IMR-90 (cell line): Measurements from ENCODE around the gene HS3ST2. TPM values are rescaled to one million over a fixed set of nuclear protein-coding genes. Genes with fewer than 3 reads are reported as not detected.

Experiments used
- ATAC-seq: fragments of 200-7000 bp; cut with Tn5 transposase; 2 replicates; pipeline ENCODE4 v1.9.1; 2020; ENCODE audit warnings: low read depth, mild to moderate bottlenecking, moderate library complexity
- BruUV-seq: library from RNA; stranded (reverse); fragments of 400-500 nt; replicated peaks from 2 replicates; lab custom pipeline; 2021; lab: Mats Ljungman, UMichigan
- CTCF ChIA-PET: fragments of 300-600 bp; formaldehyde crosslinking; extraction: SDS; loops from one replicate; lab custom pipeline; 2021; ENCODE audit warnings: antibody characterized with exemption; lab: Yijun Ruan, JAX
- POLR2A ChIA-PET: fragments of 300-600 bp; sonication (Branson Sonifier 250); formaldehyde crosslinking; loops from one replicate; lab custom pipeline; 2022; ENCODE audit warnings: antibody characterized with exemption; ENCODE audit not compliant: unreplicated experiment; lab: Charles Lee
- DNase-seq: peaks from one replicate; pipeline ENCODE4 v3.0.0; 2013
- H2AFZ ChIP-seq: replicated peaks from 2 replicates; pipeline ENCODE3; 2013; ENCODE audit warnings: low read length, mild to moderate bottlenecking; ENCODE audit not compliant: poor library complexity
- H2AK5ac ChIP-seq: 2 replicates; pipeline ENCODE4 v1.6.1; 2013; ENCODE audit warnings: low read depth, low read length, inconsistent platforms
- H2AK9ac ChIP-seq: replicated peaks from 2 replicates; pipeline ENCODE3; 2013; ENCODE audit warnings: mild to moderate bottlenecking, low read depth, low read length, moderate library complexity; ENCODE audit not compliant: poor library complexity
- H2BK120ac ChIP-seq: 2 replicates; pipeline ENCODE4 v1.6.1; 2013; ENCODE audit warnings: low read depth, low read length, inconsistent platforms
- H2BK15ac ChIP-seq: 3 replicates; pipeline ENCODE4 v1.6.1; 2013; ENCODE audit warnings: low read depth, low read length, inconsistent platforms
- H2BK20ac ChIP-seq: 2 replicates; pipeline ENCODE4 v1.6.1; 2013; ENCODE audit warnings: low read depth, mild to moderate bottlenecking, inconsistent platforms, low read length, moderate library complexity
- H2BK5ac ChIP-seq: 2 replicates; pipeline ENCODE4 v1.6.1; 2013; ENCODE audit warnings: mild to moderate bottlenecking, low read depth, low read length, inconsistent platforms; ENCODE audit not compliant: poor library complexity, severe bottlenecking
- H3K14ac ChIP-seq: replicated peaks from 2 replicates; pipeline ENCODE4 v1.6.1; 2013; ENCODE audit warnings: low read depth, low read length, inconsistent platforms
- H3K18ac ChIP-seq: 2 replicates; pipeline ENCODE4 v1.6.1; 2013; ENCODE audit warnings: low read depth, low read length, control low read depth
- H3K23ac ChIP-seq: 2 replicates; pipeline ENCODE4 v1.6.1; 2013; ENCODE audit warnings: low read depth, low read length, inconsistent platforms
- H3K27ac ChIP-seq: 2 replicates; pipeline ENCODE4 v1.5.1; 2013; ENCODE audit warnings: mild to moderate bottlenecking, control low read depth, low read length; ENCODE audit not compliant: insufficient read depth
- H3K27me3 ChIP-seq: 2 replicates; pipeline ENCODE4 v1.6.1; 2013; ENCODE audit warnings: low read length; ENCODE audit not compliant: control insufficient read depth, insufficient read depth
- H3K36me3 ChIP-seq: 2 replicates; pipeline ENCODE4 v1.6.1; 2013; ENCODE audit warnings: low read length, mixed read lengths; ENCODE audit not compliant: control insufficient read depth, insufficient read depth
- H3K4ac ChIP-seq: 2 replicates; pipeline ENCODE4 v1.6.1; 2013; ENCODE audit warnings: low read depth, low read length, inconsistent platforms
- H3K4me1 ChIP-seq: 2 replicates; pipeline ENCODE4 v1.6.1; 2013; ENCODE audit warnings: low read length, mixed read lengths; ENCODE audit not compliant: control insufficient read depth, insufficient read depth
- H3K4me2 ChIP-seq: 2 replicates; pipeline ENCODE4 v1.6.1; 2013; ENCODE audit warnings: low read depth, mild to moderate bottlenecking, control low read depth, low read length, moderate library complexity
- H3K4me3 ChIP-seq: 2 replicates; pipeline ENCODE4 v1.5.1; 2013; ENCODE audit warnings: low read depth, mild to moderate bottlenecking, control low read depth, low read length, moderate library complexity; ENCODE audit not compliant: insufficient read depth
- H3K56ac ChIP-seq: 2 replicates; pipeline ENCODE4 v1.6.1; 2013; ENCODE audit warnings: low read length, inconsistent platforms; ENCODE audit not compliant: insufficient read depth; ENCODE audit errors: extremely low read depth
- H3K79me1 ChIP-seq, 2 experiments: 2 replicates each; pipeline ENCODE4 v1.6.1; 2013; ENCODE audit warnings: low read length in 2 of 2, inconsistent platforms in 1 of 2, low read depth in 1 of 2
- H3K9ac ChIP-seq: 2 replicates; pipeline ENCODE4 v1.6.1; 2013; ENCODE audit warnings: low read depth, low read length, control low read depth
- H3K9me1 ChIP-seq: 2 replicates; pipeline ENCODE4 v1.6.1; 2013; ENCODE audit warnings: low read length, inconsistent platforms; ENCODE audit not compliant: insufficient read depth
- H3K9me3 ChIP-seq: 2 replicates; pipeline ENCODE4 v1.6.1; 2013; ENCODE audit warnings: low read length; ENCODE audit not compliant: control insufficient read depth, insufficient read depth
- H4K20me1 ChIP-seq: 2 replicates; pipeline ENCODE4 v1.6.1; 2013; ENCODE audit warnings: low read length, inconsistent platforms; ENCODE audit not compliant: insufficient read depth
- H4K5ac ChIP-seq: 2 replicates; pipeline ENCODE4 v1.6.1; 2013; ENCODE audit warnings: mild to moderate bottlenecking, low read depth, low read length, control low read depth
- H4K8ac ChIP-seq, 2 experiments: 2 replicates each; pipeline ENCODE4 v1.6.1; 2013; ENCODE audit warnings: low read depth in 2 of 2, low read length in 2 of 2, control low read depth in 1 of 2, inconsistent platforms in 1 of 2
- H4K91ac ChIP-seq: 2 replicates; pipeline ENCODE4 v1.6.1; 2013; ENCODE audit warnings: low read depth, low read length, inconsistent platforms; ENCODE audit not compliant: insufficient read depth
- RCOR1 ChIP-seq: IDR thresholded peaks from 2 replicates; pipeline ENCODE4 v1.6.1; 2012; ENCODE audit warnings: mild to moderate bottlenecking, low read length, improper control_type of control experiment; ENCODE audit not compliant: insufficient replicate concordance
- SMC3 ChIP-seq: fragments of 150-350 bp; IDR thresholded peaks from 2 replicates; pipeline ENCODE4 v1.6.1; 2016; ENCODE audit warnings: low read depth, mild to moderate bottlenecking, antibody characterized with exemption, low read length, moderate library complexity
- WGBS, 2 experiments: methylation state at CpG; one replicate each; pipeline versions ENCODE4 v1.1.5 to v1.1.7; 2013; ENCODE audit warnings: missing lambda C conversion rate in 2 of 2; ENCODE audit not compliant: insufficient read length in 1 of 2; ENCODE audit errors: extremely low coverage in 2 of 2; 5-methylcytosine and 5-hydroxymethylcytosine counted together
- dilution Hi-C: fragments of 300-500 bp; cut with HindIII; formaldehyde crosslinking; loops from one replicate; pipeline ENCODE4 v1.14.3; 2018; ENCODE audit warnings: low sequenced_read_pairs; ENCODE audit not compliant: unreplicated experiment
- in situ Hi-C: fragments of 300-500 bp; cut with MboI; formaldehyde crosslinking; loops from 3 replicates; pipeline ENCODE4 v1.14.3; 2019; ENCODE audit warnings: low sequenced_read_pairs, inconsistent platforms, mixed read lengths
- intact Hi-C: fragments of 100-400 bp; cut with micrococcal nuclease; formaldehyde crosslinking; loops from 2 replicates; pipeline ENCODE4 v1.10.0; 2022
- polyA plus RNA-seq, 3 experiments: library from polyadenylated mRNA; depleted of rRNA; stranded (reverse); fragments of >200 nt; gene quantifications; 2 replicates each; pipeline ENCODE4 v1.2.3, GENCODE V29; 2012; ENCODE audit warnings: low replicate concordance in 1 of 3
- total RNA-seq: library from RNA; depleted of rRNA; stranded (reverse); fragments of >200 nt; gene quantifications from 2 replicates; pipeline ENCODE4 v1.2.3, GENCODE V29; 2012

Gene HS3ST2
- total and polyA plus RNA-seq, 2 of the 4 experiments (the other 2 are of a cell fraction) = not detected

DNA sequence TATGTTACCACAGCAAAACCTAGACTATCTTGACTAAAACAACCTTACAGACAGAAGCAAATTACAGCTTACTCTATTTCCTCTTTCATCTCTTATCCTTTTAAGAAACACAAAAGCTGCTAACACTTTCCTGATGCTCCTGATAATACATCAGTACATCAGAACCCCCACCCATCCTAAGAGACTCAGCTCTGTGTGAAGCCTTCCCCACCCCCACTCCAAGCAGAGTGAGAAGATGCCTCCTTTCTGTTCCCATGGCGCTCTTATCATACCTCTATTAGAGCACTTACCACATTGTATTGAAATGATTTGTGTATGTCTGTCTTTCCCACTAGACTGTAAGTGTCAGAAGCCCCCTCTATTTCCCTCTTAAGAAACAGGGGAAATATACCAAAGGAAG, 42.4 kb upstream of the HS3ST2 start:
- Histone ChIP-seq H3K27ac (no peak overlapping the region), H2AFZ (no peak overlapping the region), H3K56ac (no peak overlapping the region), H3K18ac (no peak overlapping the region), H2AK9ac (no peak overlapping the region), H3K9me3 (no peaks in the 10 kb centered on the region), H3K14ac (no peak overlapping the region), H2BK20ac (no peak overlapping the region), H4K5ac (no peak overlapping the region), H4K91ac (no peak overlapping the region), H3K27me3 (no peaks in the 10 kb centered on the region), H4K20me1 (no peaks in the 10 kb centered on the region), H3K9ac (no peak overlapping the region), H3K23ac (no peak overlapping the region), H2BK15ac (no peak overlapping the region), H3K79me1 (no peaks in the 10 kb centered on the region), H3K4me3 (no peak overlapping the region), H4K8ac (no peak overlapping the region), H3K36me3 (no peaks in the 10 kb centered on the region), H2BK120ac (no peak overlapping the region), H3K4ac (no peak overlapping the region), H2BK5ac (no peak overlapping the region), H2AK5ac (no peak overlapping the region), H3K4me2 (no peak overlapping the region), H3K9me1 (no peaks in the 10 kb centered on the region), H3K4me1 (no peaks in the 10 kb centered on the region)
- WGBS, 2 experiments = no CpG with 5 or more reads among the region's 1 CpG
- BruUV-seq = no TSS peak
- intact Hi-C loops (no loop called here), dilution Hi-C loops (no loop called here), in situ Hi-C loops (no loop called here)
- DNase-seq (no peak), ATAC-seq (no peak)
- TF ChIP-seq SMC3 (no peak), RCOR1 (no peak)
- CTCF ChIA-PET = no interaction called here
- POLR2A ChIA-PET = no interaction called here
